GM23338 (cell line): ENCODE data around the gene TAF15. TPM values are rescaled to one million over a fixed set of nuclear protein-coding genes. Genes with fewer than 3 reads are reported as not detected.

Source experiments
- ATAC-seq: fragments of 200-7000 bp; cut with Tn5 transposase; 3 replicates; pipeline ENCODE4 v1.9.1; 2020
- DNase-seq: peaks from one replicate; pipeline ENCODE4 v3.0.0-alpha.2; 2015; ENCODE audit warnings: low spot score
- H2AFZ ChIP-seq: fragments of 200-600 bp; sonication (generic); 2 replicates; pipeline ENCODE4 v1.8.0; 2016; ENCODE audit warnings: antibody characterized with exemption, mild to moderate bottlenecking, moderate library complexity
- H3F3A ChIP-seq: fragments of 200-600 bp; sonication (generic); replicated peaks from 2 replicates; pipeline ENCODE4 v1.8.0; 2017; ENCODE audit warnings: antibody characterized with exemption, mixed run types, low read depth
- H3K27ac ChIP-seq: fragments of 200-600 bp; sonication (generic); 2 replicates; pipeline ENCODE4 v1.6.1; 2016; ENCODE audit warnings: low read depth
- H3K27me3 ChIP-seq: fragments of 200-600 bp; sonication (generic); 2 replicates; pipeline ENCODE4 v1.8.0; 2016; ENCODE audit warnings: mild to moderate bottlenecking, mixed run types, moderate library complexity; ENCODE audit not compliant: insufficient read depth
- H3K36me3 ChIP-seq: fragments of 200-600 bp; sonication (generic); 2 replicates; pipeline ENCODE4 v1.8.0; 2016; ENCODE audit warnings: mild to moderate bottlenecking; ENCODE audit not compliant: insufficient read depth
- H3K4me1 ChIP-seq: fragments of 200-600 bp; sonication (generic); 2 replicates; pipeline ENCODE4 v1.8.0; 2016; ENCODE audit warnings: mild to moderate bottlenecking, moderate library complexity; ENCODE audit not compliant: insufficient read depth
- H3K4me2 ChIP-seq: fragments of 200-600 bp; sonication (generic); 2 replicates; pipeline ENCODE4 v1.7.1; 2017; ENCODE audit warnings: mixed run types
- H3K4me3 ChIP-seq: fragments of 200-600 bp; sonication (generic); 2 replicates; pipeline ENCODE4 v1.6.1; 2016; ENCODE audit warnings: mixed run types
- H3K79me2 ChIP-seq: fragments of 200-600 bp; sonication (generic); replicated peaks from 2 replicates; pipeline ENCODE4 v1.8.0; 2017; ENCODE audit warnings: mild to moderate bottlenecking; ENCODE audit not compliant: insufficient read depth
- H3K9me2 ChIP-seq: fragments of 200-600 bp; sonication (generic); 2 replicates; pipeline ENCODE4 v1.8.0; 2017; ENCODE audit not compliant: insufficient read depth
- H4K20me1 ChIP-seq: fragments of 200-600 bp; sonication (generic); replicated peaks from 2 replicates; pipeline ENCODE4 v1.8.0; 2017; ENCODE audit warnings: mild to moderate bottlenecking; ENCODE audit not compliant: insufficient read depth
- H3K27ac Mint-ChIP-seq: 2 replicates; pipeline ENCODE4 v1.8.0; 2020; ENCODE audit warnings: inconsistent platforms, mild to moderate bottlenecking, moderate library complexity, mixed read lengths
- H3K27me3 Mint-ChIP-seq: 3 replicates; pipeline ENCODE4 v1.8.0; 2022; ENCODE audit warnings: low read depth, mild to moderate bottlenecking, moderate library complexity, mixed read lengths, inconsistent platforms; ENCODE audit not compliant: insufficient read depth, poor library complexity
- H3K36me3 Mint-ChIP-seq: 3 replicates; pipeline ENCODE4 v1.8.0; 2021; ENCODE audit warnings: low read depth, mild to moderate bottlenecking, inconsistent platforms, moderate library complexity, mixed read lengths
- H3K4me1 Mint-ChIP-seq: 3 replicates; pipeline ENCODE4 v1.8.0; 2020; ENCODE audit warnings: mild to moderate bottlenecking, inconsistent platforms, mixed read lengths
- H3K4me3 Mint-ChIP-seq: 3 replicates; pipeline ENCODE4 v1.8.0; 2021; ENCODE audit warnings: moderate library complexity, mild to moderate bottlenecking, inconsistent platforms, mixed read lengths
- H3K9me3 Mint-ChIP-seq: 3 replicates; pipeline ENCODE4 v1.8.0; 2020; ENCODE audit warnings: moderate library complexity, mild to moderate bottlenecking, inconsistent platforms, mixed read lengths
- CREB1 ChIP-seq: fragments of 250-450 bp; sonication (Bioruptor Pico); IDR thresholded peaks from 2 replicates; pipeline ENCODE4 v1.5.0; 2020; ENCODE audit warnings: low read depth, mild to moderate bottlenecking, moderate library complexity
- JUNB ChIP-seq: IDR thresholded peaks from one replicate; pipeline ENCODE4 v1.6.1; 2016; ENCODE audit warnings: antibody characterized with exemption; ENCODE audit not compliant: unreplicated experiment
- NANOG ChIP-seq: IDR thresholded peaks from 2 replicates; pipeline ENCODE4 v1.6.1; 2016; ENCODE audit warnings: antibody characterized with exemption, borderline replicate concordance
- POLR2AphosphoS5 ChIP-seq: IDR thresholded peaks from 2 replicates; pipeline ENCODE4 v1.6.1; 2016; ENCODE audit warnings: antibody characterized with exemption, low read depth
- REST ChIP-seq: IDR thresholded peaks from one replicate; pipeline ENCODE4 v1.6.1; 2018; ENCODE audit warnings: antibody characterized with exemption; ENCODE audit not compliant: unreplicated experiment
- ZNF114 ChIP-seq: fragments of 250-450 bp; sonication (Bioruptor Pico); IDR thresholded peaks from 2 replicates; pipeline ENCODE4 v1.5.0; 2020; ENCODE audit warnings: mild to moderate bottlenecking, moderate library complexity
- ZNF331 ChIP-seq: fragments of 250-450 bp; sonication (Bioruptor Pico); IDR thresholded peaks from 2 replicates; pipeline ENCODE4 v1.5.0; 2020; ENCODE audit warnings: low read depth, mild to moderate bottlenecking, moderate library complexity
- polyA plus RNA-seq: library from polyadenylated mRNA; unstranded; fragments of >200 nt; fragmentation: Nextera tagmentation; extraction: Ambion mirVana; gene quantifications from 2 replicates; pipeline ENCODE4 v1.2.1, GENCODE V29; 2016
- total RNA-seq: library from RNA; depleted of rRNA; stranded (reverse); fragments of >200 nt; shearing (Covaris generic); gene quantifications from 2 replicates; pipeline ENCODE4 v1.2.3, GENCODE V29; 2014
- TF ChIP-seq, protein P1 (sequence below): IDR thresholded peaks from 2 replicates; pipeline ENCODE4 v1.6.1; 2016; ENCODE audit warnings: antibody characterized with exemption
- TF ChIP-seq, protein P2 (sequence below): fragments of 250-450 bp; sonication (Bioruptor Pico); IDR thresholded peaks from 2 replicates; pipeline ENCODE4 v1.5.0; 2020; ENCODE audit warnings: mild to moderate bottlenecking, moderate library complexity

TAF15 gene
- total and polyA plus RNA-seq, 2 experiments from 2014 or later: 33.8 to 109 TPM

GRCh38 chr17:35778641-35779196, 30.6 kb upstream of the TAF15 start:
- no peaks in the 10 kb centered on the region for H3F3A ChIP-seq
- no peak overlapping the region for H3K4me2 ChIP-seq
- H3K27me3 ChIP-seq: no peaks in the 10 kb centered on the region
- H3K79me2 ChIP-seq: no peaks in the 10 kb centered on the region
- H3K9me2 ChIP-seq: no peaks in the 10 kb centered on the region
- no peak for DNase-seq
- Mint-ChIP-seq H3K36me3 (no peaks in the 10 kb centered on the region), H3K4me3 (no peak overlapping the region), H3K27me3 (no peaks in the 10 kb centered on the region), H3K27ac (no peak overlapping the region), H3K9me3 (no peaks in the 10 kb centered on the region), H3K4me1 (peaks cover 19% of the 10 kb centered on the region)
- no peak overlapping the region for H2AFZ ChIP-seq
- no peak overlapping the region for H3K27ac ChIP-seq
- peaks cover 9% of the 10 kb centered on the region for H3K4me1 ChIP-seq
- no peak for ATAC-seq
- TF ChIP-seq ZNF114 (CRISPR knock-in tag): no peak
- no peak for TF ChIP-seq CREB1 (CRISPR knock-in tag)
- TF ChIP-seq NANOG: no peak
- TF ChIP-seq ZNF331 (CRISPR knock-in tag): no peak
- TF ChIP-seq, protein P1, sequence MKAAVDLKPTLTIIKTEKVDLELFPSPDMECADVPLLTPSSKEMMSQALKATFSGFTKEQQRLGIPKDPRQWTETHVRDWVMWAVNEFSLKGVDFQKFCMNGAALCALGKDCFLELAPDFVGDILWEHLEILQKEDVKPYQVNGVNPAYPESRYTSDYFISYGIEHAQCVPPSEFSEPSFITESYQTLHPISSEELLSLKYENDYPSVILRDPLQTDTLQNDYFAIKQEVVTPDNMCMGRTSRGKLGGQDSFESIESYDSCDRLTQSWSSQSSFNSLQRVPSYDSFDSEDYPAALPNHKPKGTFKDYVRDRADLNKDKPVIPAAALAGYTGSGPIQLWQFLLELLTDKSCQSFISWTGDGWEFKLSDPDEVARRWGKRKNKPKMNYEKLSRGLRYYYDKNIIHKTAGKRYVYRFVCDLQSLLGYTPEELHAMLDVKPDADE: no peak
- no peaks in the 10 kb centered on the region for H3K36me3 ChIP-seq
- no peaks in the 10 kb centered on the region for H4K20me1 ChIP-seq
- H3K4me3 ChIP-seq: no peak overlapping the region

- Histone ChIP-seq H3K79me2 (no peaks in the 10 kb centered on the region), H3K4me2 (no peak overlapping the region), H4K20me1 (no peaks in the 10 kb centered on the region), H2AFZ (no peak overlapping the region), H3K36me3 (no peaks in the 10 kb centered on the region), H3K9me2 (no peaks in the 10 kb centered on the region), H3K27me3 (no peaks in the 10 kb centered on the region), H3K4me3 (no peak overlapping the region), H3F3A (no peaks in the 10 kb centered on the region), H3K27ac (no peak overlapping the region), H3K4me1 (no peaks in the 10 kb centered on the region)
- TF ChIP-seq ZNF114 (CRISPR knock-in tag) (no peak), REST (no peak), JUNB (no peak), POLR2AphosphoS5 (no peak), ZNF331 (CRISPR knock-in tag) (no peak), NANOG (no peak)
- TF ChIP-seq, protein P1: no peak
- TF ChIP-seq, protein P2, sequence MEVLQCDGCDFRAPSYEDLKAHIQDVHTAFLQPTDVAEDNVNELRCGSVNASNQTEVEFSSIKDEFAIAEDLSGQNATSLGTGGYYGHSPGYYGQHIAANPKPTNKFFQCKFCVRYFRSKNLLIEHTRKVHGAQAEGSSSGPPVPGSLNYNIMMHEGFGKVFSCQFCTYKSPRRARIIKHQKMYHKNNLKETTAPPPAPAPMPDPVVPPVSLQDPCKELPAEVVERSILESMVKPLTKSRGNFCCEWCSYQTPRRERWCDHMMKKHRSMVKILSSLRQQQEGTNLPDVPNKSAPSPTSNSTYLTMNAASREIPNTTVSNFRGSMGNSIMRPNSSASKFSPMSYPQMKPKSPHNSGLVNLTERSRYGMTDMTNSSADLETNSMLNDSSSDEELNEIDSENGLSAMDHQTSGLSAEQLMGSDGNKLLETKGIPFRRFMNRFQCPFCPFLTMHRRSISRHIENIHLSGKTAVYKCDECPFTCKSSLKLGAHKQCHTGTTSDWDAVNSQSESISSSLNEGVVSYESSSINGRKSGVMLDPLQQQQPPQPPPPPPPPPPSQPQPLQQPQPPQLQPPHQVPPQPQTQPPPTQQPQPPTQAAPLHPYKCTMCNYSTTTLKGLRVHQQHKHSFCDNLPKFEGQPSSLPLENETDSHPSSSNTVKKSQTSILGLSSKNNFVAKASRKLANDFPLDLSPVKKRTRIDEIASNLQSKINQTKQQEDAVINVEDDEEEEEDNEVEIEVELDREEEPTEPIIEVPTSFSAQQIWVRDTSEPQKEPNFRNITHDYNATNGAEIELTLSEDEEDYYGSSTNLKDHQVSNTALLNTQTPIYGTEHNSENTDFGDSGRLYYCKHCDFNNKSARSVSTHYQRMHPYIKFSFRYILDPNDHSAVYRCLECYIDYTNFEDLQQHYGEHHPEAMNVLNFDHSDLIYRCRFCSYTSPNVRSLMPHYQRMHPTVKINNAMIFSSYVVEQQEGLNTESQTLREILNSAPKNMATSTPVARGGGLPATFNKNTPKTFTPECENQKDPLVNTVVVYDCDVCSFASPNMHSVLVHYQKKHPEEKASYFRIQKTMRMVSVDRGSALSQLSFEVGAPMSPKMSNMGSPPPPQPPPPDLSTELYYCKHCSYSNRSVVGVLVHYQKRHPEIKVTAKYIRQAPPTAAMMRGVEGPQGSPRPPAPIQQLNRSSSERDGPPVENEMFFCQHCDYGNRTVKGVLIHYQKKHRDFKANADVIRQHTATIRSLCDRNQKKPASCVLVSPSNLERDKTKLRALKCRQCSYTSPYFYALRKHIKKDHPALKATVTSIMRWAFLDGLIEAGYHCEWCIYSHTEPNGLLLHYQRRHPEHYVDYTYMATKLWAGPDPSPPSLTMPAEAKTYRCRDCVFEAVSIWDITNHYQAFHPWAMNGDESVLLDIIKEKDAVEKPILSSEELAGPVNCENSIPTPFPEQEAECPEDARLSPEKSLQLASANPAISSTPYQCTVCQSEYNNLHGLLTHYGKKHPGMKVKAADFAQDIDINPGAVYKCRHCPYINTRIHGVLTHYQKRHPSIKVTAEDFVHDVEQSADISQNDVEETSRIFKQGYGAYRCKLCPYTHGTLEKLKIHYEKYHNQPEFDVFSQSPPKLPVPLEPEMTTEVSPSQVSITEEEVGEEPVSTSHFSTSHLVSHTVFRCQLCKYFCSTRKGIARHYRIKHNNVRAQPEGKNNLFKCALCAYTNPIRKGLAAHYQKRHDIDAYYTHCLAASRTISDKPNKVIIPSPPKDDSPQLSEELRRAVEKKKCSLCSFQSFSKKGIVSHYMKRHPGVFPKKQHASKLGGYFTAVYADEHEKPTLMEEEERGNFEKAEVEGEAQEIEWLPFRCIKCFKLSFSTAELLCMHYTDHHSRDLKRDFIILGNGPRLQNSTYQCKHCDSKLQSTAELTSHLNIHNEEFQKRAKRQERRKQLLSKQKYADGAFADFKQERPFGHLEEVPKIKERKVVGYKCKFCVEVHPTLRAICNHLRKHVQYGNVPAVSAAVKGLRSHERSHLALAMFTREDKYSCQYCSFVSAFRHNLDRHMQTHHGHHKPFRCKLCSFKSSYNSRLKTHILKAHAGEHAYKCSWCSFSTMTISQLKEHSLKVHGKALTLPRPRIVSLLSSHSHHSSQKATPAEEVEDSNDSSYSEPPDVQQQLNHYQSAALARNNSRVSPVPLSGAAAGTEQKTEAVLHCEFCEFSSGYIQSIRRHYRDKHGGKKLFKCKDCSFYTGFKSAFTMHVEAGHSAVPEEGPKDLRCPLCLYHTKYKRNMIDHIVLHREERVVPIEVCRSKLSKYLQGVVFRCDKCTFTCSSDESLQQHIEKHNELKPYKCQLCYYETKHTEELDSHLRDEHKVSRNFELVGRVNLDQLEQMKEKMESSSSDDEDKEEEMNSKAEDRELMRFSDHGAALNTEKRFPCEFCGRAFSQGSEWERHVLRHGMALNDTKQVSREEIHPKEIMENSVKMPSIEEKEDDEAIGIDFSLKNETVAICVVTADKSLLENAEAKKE (CRISPR knock-in tag): no peak
- ATAC-seq: no peak
- DNase-seq: no peak
- Mint-ChIP-seq H3K4me3 (no peak overlapping the region; the same call in 2 of the 3 replicates), H3K27me3 (peaks cover 3% of the 10 kb centered on the region), H3K27ac (no peak overlapping the region), H3K9me3 (no peaks in the 10 kb centered on the region), H3K36me3 (no peaks in the 10 kb centered on the region), H3K4me1 (no peaks in the 10 kb centered on the region)
These were observed 28.3 kb upstream of the TAF15 start for GRCh38 chr17:35780950-35781349.
